CD4-positive, alpha-beta T cell treated with Interleukin-4 for 4 hours (primary cell): ENCODE measurements around the gene NDUFV3.
"Not testable (repeated sequence)": the region's sequence is repeated elsewhere in the genome, so short reads cannot be mapped to it uniquely, and the experiment has no call there.

Experiments used
- DNase-seq: peaks from one replicate; pipeline ENCODE4 v3.0.0-alpha.2; 2020

Gene NDUFV3

DNA sequence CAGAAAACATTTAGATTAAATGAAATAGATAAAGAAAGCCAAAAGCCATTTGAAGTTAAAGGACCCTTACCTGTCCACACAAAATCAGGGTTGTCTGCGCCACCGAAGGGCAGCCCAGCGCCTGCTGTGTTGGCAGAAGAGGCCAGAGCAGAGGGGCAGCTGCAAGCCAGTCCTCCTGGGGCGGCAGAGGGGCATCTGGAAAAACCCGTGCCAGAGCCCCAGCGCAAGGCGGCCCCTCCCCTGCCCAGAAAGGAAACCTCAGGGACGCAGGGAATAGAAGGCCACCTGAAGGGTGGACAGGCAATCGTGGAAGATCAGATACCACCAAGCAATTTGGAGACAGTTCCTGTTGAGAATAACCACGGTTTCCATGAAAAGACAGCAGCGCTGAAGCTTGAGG lies 10.7 kb downstream of the NDUFV3 start:
- no peak for DNase-seq

DNA sequence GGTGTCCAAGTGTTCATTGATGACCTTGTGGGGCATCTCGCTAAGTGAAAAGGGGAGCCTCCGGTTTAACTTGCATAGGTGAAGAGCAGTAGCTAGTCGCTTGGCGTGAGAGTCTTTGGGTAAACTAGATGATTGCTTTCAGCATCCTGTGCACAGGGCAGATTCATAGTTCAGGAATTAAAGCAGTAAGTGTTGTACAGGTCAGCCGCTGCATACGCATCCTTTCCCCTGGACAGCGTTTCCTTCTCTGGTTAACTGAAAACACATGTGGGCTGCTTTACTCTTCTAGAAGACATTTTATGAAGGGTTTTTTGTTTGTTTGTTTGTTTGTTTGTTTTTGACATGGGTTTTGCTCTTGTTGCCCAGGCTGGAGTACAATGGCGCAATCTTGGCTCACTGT lies 12.1 kb downstream of the NDUFV3 start:
- DNase-seq: no peak

DNA sequence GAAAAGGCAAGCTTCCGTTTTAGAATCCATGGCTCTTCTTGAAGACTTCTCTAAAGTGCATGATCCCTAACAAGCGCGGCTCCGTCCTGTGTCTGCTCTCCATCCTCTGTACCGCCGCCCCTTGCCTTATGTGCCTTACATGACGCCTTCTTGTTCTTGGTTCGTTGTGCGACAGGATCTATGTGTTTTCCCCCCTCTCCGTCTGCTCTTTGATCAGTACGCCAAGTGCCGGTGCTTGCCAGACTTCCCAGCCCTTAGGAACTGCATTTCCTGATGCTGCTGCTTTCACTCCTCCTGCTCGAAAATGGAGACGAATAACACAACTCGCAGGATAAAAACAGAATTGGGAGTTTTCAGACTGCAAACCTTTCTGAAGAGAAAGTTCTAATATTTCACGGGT lies 13.1 kb downstream of the NDUFV3 start:
- DNase-seq: no peak

DNA sequence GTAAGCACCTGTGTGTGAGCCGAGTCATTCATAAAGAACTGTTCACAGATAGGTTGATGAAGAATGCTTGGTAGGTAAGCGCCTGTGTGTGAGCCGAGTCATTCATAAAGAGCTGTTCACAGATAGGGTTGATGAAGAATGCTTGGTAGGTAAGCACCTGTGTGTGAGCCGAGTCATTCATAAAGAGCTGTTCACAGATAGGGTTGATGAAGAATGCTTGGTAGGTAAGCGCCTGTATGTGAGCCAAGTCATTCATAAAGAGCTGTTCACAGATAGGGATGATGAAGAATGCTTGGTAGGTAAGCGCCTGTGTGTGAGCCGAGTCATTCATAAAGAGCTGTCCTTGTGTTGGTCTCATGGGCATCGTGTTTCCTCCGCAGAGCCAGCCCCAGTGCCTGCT lies 15.4 kb downstream of the NDUFV3 start:
- DNase-seq: not testable (repeated sequence)

DNA sequence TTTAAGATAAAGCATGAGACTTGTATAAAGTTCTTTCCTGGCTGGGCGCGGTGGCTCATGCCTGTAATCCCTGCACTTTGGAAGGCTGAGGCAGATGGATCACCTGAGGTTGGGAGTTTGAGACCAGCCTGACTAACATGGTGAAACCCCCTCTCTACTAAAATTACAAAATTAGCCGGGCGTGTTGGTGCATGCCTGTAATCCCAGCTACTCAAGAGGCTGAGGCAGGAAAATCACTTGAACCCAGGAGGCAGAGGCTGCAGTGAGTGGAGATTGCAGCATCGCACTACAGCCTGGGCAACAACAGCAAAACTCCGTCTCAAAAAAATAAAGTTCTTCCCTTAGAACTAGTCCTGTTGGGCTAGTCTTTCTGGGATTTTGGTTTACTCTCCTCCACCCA lies 18.8 kb downstream of the NDUFV3 start:
- DNase-seq: not testable (repeated sequence)

DNA sequence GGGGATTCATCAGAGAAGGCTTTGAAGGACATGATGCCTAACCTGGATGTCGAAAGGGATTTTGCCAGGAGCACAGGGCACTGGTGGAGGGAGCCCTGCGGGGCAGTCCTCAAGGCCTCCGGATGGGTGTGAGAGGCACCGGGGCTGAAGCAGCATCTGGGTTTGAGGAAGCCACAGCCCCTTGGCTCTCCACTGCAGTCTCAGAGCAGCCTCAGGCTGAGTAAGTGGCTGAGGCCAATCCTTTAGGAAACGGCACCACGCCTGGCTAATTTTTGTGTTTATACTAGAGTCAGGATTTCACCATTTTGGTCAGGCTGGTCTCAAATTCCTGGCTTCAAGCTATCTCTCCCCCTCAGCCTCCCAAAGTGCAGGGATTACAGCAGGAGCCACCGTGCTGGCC lies 20.4 kb downstream of the NDUFV3 start:
- no peak for DNase-seq

DNA sequence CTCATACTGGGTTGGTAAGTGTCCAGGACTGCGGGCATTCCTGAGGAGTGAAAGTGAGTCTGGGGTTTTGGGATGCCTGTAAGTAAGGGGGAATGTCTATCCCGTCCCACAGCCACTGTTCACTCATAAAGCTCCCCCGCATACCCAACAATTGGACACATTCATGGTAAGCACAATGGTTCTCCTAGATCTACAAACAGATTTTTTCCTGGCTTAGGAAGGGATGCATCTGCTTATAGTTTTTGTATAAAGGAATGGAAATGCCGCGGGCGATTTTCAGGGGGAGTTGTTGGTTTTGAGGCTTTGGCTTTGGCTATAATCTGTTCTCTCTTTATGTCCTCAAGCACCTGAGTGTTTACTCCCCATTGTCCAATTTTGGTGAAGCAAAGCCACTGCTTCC lies 25.2 kb downstream of the NDUFV3 start:
- no peak for DNase-seq

DNA sequence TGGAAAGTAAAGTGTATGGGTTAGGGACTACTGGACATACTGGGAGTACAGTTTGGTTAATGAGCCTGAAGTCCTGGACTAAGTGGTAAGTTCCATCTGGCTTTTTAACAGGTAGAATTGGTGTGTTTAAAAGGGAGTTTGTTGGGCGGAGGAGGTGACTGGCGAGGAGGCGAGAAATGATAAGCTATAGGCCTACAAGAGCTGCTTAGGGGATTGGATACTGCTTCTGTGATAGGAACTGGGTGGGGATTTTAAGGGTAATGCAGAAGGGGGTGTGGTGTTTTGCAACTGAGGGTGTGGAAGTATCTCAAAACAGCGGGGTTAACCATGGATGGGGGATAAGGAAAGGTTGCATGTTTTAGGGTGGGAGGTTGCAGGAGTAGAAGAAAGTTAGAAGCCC lies 28.8 kb downstream of the NDUFV3 start:
- no peak for DNase-seq

DNA sequence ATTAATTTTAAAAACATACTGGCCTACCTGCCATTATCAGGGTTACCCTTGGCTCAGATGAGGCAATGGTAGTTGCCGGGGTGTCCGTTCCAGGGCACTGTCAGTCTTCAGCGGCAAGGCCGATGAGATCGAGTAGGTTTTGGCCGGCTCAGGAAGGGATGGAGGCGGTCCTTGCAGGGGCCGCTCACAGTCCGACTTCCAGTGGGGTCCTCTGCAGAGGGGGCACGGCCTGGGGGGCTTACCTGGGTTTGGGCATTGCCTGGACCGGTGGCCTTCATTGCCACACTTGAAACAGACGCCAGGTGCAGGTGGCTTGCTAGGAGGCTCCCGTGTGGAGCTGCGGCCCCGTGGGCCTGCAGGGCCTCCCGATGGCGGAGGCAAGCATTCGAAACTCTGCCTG lies 29.8 kb downstream of the NDUFV3 start:
- DNase-seq: no peak

DNA sequence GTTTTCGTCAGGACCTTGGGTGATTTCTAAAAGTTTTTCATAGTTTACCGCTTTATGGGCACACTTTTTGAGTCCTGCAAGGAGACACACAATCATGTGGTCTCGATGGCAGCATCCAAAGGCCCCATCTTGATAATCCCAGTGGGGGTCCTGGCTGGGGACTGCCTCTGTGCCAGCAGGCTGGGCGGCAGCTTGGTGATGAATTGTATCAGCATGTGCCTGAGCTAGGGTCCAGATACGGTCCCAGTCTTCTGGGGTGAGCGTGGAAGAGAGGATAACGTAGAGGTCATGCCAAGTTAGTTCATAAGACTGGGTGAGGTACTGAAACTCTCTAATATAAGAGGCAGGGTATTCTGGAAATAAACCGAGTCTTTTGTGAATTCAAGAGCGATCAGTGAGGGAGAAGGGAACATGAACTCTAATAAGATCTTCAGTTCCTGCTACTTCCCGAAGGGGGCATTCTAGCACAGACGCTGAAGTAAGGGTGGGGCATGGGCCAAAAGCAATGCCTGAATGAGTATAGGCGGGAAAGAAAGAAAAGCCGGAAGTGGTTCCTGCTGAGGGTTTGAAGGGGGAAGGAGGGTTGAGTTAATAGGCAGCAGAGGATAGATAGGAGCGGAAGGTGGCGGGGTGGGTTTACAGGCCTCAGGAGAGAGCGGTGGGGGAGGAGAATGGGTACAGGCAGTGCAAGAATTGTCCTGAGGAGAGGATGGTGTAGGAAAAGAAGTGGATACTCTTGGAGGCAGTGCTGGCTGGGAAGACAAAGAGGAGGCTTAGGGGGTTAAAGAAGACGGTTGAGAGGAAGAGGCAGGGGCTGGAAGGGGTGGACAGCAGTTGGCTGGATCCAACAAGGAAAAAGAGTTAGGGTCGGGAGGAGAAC lies 30.7 kb downstream of the NDUFV3 start:
- DNase-seq: peak; percentile 78

DNA sequence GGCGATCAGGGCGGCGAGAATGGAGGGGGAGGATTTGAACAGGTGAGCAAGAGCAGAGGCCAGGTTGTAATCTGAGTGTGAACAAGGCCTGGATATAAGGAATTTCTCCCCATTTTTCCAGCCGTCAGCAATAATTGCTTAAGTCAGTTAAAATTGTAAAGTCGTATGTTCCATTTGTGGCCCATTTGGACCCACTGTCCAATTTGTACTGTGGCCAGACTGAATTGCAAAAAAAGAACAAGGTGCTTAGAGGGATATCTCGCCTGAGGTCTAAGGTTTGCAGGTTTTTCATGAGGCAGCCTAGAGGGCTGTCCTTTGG lies 31.3 kb downstream of the NDUFV3 start:
- no peak for DNase-seq

DNA sequence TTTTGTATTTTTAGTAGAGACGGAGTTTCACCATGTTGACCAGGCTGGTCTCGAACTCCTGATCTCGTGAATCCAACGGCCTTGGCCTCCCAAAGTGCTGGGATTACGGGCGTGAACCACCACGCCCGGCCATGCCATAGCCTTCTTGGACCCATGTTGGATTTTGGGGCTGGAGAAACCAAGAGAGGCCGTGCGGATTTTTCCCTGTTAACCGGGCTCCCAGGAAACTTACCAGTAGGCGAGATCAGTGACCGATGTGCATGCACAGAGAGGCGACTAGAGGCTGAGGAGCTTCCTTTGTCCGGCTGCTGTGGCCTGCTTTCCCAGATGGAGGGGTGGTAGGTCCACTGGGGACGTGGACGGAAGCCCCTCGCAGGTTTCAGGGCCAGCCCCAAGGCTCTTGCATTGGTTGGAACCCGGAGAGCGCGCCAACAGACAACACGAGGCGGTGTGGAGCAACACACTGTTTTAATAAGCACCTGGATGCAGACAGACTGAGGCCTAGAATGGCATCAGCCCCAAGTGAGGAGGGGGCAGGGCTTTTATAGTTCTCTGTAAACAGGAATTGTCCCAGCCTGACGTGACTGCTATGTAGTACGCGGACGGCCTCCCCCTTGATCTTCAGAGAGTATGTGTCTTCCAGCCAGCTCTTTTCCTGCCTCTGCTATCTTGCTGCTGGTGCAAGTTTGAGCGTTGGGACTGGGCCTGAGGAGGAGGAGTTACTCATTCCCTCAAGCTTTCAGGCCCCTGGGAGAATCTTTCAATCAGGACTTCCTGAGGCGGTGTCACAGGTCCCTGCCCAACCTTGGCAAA lies 32.2 kb downstream of the NDUFV3 start, which contains the start of gene ERVH48-1:
Gene ERVH48-1 (minus strand): TSS at position 517 of the 813 bp plus-strand sequence. CDS start 6,624 bp downstream, outside the sequence.
- DNase-seq: no peak

DNA sequence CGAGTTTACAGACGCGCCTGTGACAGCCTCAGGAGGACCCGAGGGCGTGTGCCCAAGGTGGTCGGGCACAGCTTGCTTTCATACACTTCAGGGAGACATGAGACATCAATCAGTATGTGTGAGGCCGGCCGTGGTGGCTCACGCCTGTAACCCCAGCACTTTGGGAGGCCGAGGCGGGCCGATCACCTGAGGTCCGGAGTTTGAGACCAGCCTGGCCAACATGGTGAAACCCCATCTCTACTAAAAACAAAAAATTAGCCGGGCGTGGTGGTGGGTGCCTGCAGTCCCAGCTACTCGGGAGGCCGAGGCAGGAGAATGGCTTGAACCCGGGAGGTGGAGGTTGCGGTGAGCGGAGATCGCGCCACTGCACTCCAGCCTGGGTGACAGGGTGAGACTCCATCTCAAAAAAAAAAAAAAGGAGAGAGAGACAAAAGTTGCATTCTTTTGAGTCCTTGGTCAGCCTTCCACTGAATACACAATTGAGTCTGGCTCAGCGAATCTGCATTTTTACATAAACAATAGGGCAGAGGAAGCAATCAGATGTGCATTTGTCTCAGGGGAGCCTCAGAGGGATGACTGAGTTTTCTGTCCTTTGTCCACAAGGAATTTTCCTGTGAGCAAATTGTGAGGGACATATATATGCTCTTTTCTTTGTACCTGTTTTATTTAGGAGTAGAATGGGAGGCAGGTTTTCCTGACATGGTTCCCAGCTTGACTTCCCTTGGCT lies 34.5 kb downstream of the NDUFV3 start:
- not testable (repeated sequence) for DNase-seq

DNA sequence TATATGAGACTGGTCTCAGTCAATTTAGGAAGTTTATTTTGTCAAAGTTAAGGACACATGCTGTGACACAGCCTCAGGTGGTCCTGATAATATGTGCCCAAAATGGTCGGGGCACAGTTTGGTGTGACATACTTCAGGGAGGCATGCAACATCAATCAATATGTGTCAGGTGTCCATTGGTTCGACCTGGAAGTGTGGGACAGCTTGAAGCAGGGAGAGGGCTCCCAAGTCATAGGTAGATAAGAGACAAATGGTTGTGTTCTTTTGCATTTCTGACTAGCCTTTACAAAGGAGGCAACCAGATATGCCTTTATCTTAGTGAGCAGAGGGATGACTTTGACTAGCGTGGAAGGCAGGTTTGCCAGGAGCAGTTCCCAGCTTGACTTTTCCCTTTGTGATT lies 36.9 kb downstream of the NDUFV3 start:
- DNase-seq: no peak

DNA sequence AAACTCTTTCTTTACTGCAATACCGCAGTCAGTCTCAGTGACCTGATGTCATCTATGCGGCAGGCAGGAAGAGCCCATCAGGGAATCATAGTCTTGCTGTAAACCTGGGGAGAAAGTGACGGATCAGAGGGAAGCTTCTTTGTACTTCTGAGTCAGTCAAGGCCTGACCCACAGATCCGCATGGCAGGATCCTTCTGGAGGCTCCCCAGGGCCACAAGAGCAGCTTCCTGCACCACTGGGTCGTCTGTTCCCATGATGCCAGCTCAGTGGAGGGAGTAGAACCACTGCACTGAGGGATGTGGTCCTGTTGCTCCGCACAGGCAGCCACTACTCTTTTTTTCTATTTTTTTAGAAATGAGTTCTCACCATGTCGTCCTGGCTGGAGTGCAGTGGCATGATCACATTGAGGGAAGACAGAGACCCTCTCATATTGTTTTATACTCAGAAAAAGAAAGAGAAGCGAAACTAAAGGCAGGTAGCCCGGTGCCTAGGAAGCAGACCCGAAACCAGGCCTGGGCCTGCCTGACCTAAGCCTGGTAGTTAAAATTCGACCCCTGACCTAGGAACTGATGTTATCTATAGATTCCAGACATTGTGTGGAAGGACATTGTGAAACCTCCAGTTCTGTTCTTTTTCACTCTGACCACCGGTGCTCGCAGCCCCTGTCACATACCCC lies 38.6 kb downstream of the NDUFV3 start:
- no peak for DNase-seq

DNA sequence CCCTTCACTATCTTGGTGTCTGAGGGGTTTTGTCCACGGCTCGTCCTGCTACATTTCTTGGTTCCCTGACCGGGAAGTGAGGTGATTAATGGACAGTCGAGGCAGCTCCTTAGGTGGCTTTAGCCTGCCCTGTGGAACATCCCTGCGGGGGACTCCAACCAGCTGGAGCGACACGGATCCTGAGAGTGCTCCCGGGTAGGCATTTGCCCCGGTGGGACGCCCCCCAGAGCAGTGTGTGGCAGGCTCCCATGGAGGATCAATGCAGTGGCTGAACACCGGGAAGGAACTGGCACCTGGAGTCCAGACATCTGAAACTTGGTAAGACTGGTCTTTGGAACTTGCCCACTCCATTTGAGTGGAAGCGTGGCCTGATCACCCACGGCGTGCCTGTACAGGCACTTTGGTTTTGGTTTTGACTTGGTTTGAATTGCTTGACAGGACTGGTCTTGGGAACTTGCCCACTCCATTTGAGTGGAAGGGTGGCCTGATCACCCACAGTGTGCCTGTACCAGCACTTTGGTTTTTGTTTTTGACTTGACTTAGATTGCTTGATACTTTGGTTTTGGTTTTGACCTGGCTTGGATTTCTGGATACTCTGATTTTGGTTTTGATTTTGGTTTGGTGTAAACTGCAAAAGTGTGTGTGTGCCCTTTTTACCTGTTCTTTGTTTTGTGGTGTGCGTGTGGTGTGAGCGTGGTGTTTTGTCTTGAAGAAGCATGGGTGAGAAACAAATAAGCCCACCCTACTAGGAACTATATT lies 39.4 kb downstream of the NDUFV3 start:
- DNase-seq: not testable (repeated sequence)

DNA sequence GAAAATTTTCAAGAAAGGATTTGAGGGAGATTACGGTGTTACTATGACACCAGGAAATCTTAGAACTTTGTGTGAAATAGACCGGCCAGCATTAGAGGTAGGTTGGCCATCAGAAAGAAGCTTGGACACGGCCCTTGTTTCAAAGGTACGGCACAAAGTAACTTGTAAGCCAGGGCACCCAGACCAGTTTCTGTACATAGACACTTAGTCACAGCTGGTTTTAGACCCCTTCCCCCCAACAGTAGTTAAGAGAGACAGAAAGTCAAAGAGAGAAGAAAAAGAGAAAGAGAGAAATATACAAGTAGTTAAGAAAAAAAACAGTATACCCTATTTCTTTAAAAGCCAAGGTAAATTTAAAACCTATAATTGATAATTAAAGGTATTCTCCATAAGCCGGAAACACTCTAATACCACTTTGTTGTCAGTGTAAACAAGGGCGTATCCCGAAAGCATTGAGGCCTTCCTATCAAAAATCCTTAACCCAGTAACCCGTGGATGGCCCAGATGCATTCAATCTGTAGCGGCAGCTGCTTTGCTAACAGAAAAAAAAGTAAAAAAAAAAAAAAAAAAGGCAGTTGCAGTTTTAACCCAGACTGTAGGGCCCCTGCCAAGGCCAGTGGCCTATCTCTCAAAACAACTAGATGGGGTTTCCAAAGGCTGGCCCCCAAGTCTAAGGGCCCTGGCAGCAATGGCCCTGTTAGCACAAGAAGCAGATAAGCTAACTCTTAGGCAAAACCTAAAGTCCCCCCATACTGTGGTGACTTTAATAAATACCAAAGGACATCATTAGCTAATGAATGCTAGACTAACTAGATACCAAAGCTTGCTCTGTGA lies 40.2 kb downstream of the NDUFV3 start:
- not testable (repeated sequence) for DNase-seq

DNA sequence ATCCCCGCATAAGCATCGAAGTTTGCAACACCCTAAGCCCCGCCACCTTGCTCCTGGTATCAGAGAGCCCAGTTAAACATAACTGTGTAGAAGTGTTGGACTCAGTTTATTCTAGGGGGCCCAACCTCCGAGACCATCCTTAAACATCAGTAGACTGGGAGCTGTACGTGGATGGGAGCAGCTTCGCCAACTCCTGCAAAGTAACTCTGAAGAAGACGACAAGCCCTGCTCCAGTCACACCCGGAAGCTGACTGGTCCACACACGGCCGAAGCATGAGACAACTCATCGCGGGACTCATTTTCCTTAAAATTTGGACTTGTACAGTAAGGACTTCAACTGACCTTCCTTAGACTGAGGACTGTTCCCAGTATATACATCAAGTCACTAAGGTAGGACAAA lies 40.9 kb downstream of the NDUFV3 start:
- not testable (repeated sequence) for DNase-seq

DNA sequence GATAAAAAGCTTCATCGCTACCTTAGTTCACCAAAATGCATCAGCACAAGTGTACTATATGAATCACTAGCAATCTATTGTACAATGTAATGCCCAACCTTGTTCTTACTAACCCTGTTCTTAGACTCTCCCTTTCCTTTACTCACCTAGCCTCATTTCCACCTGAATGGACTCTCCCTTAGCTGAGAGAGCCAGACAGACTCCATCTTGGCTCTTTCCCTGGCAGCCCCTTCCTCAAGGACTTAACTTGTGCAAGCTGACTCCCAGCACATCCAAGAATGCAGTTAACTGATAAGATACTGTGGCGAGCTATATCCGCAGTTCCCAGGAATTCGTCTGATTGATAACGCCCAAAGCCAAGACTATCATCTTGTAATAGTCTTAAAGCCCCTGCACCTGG lies 43.3 kb downstream of the NDUFV3 start:
- not testable (repeated sequence) for DNase-seq

DNA sequence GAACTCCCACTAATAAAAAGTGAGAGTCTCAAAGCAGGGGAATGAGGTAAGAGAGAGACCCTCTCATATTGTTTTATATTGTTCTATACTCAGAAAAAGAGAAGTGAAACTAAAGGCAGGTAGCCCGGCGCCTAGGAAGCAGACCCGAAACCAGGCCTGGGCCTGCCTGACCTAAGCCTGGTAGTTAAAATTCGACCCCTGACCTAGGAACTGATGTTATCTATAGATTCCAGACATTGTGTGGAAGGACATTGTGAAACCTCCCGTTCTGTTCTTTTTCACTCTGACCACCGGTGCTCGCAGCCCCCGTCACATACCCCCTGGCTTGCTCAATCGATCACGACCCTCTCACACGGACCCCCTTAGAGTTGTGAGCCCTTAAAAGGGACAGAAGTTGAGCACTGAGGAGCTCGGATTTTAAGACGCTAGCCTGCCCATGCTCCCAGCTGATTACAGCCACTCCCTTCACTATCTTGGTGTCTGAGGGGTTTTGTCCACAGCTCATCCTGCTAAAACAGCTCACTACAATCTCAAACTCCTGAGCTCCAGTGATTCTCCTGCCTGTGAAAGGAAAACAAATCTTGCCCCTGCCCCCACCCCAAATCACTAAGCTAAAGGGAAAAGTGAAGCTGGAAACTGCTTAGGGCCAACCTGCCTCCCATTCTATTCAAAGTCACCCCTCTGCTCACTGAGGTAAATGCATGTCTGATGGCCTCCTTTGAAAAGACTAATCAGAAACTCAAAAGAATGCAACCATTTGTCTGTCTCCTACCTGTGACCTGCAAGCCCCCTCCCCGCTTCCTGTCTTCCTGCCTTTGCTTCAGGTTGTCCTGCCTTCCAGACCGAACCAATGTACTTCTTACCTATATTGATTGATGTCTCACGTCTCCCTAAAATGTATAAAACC lies 44.2 kb downstream of the NDUFV3 start:
- not testable (repeated sequence) for DNase-seq
